Measurements from ENCODE around the gene ATP2B3. TPM values are rescaled to one million over a fixed set of nuclear protein-coding genes. Genes with fewer than 3 reads are reported as not detected.

Gene ATP2B3
- total RNA-seq, 2 donors from 2014 or later: not detected

DNA sequence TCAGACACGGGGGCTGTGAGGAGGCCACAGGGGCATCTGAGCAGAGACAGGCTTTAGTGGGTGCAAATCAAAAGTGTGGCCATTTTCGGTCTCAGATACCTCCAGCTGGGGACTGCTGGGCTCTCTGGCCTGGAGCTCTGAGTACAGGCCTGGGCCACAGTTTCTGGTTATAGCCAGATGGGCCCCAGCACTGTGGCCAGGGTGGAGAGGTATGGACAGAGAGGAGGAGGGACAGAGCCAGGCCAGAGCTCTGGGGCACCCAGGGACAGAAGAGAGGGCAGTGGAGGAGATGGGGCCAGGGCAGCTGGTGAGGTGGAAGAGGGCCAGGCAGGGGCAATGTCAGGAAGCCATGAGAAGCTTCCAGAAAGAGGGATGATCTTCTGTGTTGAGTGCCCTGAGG is 61.4 kb downstream of the ATP2B3 start:
- no peaks in the 10 kb centered on the region for H3K9me3 ChIP-seq (ENCODE audit: control insufficient read depth, low read length, poor library complexity, severe bottlenecking)
- Mint-ChIP-seq H3K27me3 (no peaks in the 10 kb centered on the region), H3K4me3 (no peak overlapping the region), H3K27ac (no peak overlapping the region), H3K4me1 (peaks cover 10% of the 10 kb centered on the region), H3K36me3 (ENCODE audit: low read depth) (no peaks in the 10 kb centered on the region)
- DNase-seq: no peak
- no peak for ATAC-seq

DNA sequence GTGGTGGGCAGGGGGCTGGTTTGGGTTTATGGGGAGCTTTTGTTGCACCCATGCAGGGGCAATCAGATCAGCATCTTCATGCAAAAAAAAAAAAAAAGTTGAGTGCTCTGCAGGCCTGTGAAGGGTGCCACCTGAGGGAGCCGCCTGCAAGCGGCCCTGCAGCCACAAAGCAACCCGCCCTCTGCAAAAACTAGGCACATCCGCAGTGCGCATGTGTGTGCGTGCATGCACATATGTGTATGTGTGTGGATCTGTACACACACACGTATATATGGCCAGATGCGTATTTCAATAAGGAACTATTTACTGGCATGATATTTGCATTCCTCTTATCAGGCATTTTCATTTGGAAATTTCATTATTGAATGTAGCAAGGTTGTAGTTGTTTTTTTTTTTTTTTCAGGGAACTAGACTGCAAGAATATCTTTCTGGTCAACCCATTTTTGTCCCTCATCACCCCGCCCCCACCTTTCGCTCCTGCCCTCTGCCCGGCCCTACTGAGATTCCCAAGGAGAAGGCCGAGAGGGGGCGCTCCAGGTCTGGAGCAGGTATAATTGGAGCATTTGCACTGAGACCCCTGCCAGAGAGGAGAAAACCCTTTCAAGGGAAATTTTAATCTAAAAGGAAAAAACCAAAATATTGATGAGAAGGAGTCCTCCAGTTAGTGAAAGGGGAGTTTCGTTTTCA is 63.4 kb downstream of the ATP2B3 start:
- Mint-ChIP-seq H3K36me3 (ENCODE audit: low read depth) (no peaks in the 10 kb centered on the region), H3K27ac (peak overlapping the region; percentile 75), H3K4me3 (no peak overlapping the region), H3K4me1 (peaks cover 9% of the 10 kb centered on the region), H3K27me3 (no peaks in the 10 kb centered on the region)
- DNase-seq (no peak), ATAC-seq (no peak)
- no peaks in the 10 kb centered on the region for H3K9me3 ChIP-seq (ENCODE audit: control insufficient read depth, low read length, poor library complexity, severe bottlenecking)

DNA sequence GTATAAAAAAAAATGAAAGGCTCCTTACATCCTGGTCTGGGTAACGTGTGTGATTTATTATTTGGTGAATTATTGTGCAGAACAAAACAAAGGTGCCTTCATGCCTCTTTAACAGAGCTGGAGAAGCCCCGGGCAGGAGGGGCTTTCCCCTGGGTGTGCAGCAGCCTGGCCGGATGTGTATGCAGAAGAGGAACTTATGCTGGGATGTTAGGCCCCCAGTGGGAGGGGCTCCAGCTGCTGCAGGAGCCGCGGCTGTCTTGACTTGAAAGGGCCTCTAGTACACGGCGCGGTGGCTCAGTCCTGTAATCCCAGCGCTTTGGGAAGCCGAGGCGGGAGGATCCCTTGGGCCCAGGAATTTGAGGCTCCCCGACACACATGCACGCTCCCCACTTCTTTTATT is 65.5 kb downstream of the ATP2B3 start:
- peaks cover 9% of the 10 kb centered on the region for H3K4me1 Mint-ChIP-seq
- H3K4me3 Mint-ChIP-seq: peak overlapping the region; percentile 47
- H3K27ac Mint-ChIP-seq: peak overlapping the region; percentile 72

DNA sequence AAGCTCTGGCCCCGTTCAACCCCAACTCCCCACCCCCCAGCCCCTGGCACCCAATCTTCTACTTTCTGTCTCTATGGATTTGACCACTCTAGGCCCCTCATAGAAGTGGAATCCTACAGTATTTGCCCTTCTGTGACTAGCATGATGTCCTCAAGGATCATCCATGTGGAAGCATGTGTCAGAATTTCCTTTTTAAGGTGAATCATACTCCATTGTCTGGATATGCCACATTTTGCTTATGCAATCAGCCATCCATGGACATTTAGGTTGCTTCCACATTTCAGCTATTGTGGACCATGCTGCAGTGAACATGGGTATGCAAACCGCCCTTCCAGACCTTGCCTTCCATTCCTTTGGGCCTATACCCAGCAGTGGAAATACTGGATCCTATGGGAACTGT is 66.0 kb downstream of the ATP2B3 start:
- Mint-ChIP-seq H3K4me3 (no peak overlapping the region), H3K36me3 (ENCODE audit: low read depth) (no peaks in the 10 kb centered on the region), H3K27ac (no peak overlapping the region), H3K27me3 (no peaks in the 10 kb centered on the region), H3K4me1 (peaks cover 9% of the 10 kb centered on the region)
- DNase-seq: no peak
- H3K9me3 ChIP-seq (ENCODE audit: control insufficient read depth, low read length, poor library complexity, severe bottlenecking): no peaks in the 10 kb centered on the region
- ATAC-seq: no peak

More for the DNA sequence above, 65.5 kb downstream of the ATP2B3 start:
- H3K9me3 ChIP-seq (ENCODE audit: control insufficient read depth, low read length, poor library complexity, severe bottlenecking): no peaks in the 10 kb centered on the region
- peak; percentile 44 to 56 (median 47) for DNase-seq
- Mint-ChIP-seq H3K27me3 (no peaks in the 10 kb centered on the region), H3K36me3 (ENCODE audit: low read depth) (no peaks in the 10 kb centered on the region)
- ATAC-seq: peak; percentile 100

DNA sequence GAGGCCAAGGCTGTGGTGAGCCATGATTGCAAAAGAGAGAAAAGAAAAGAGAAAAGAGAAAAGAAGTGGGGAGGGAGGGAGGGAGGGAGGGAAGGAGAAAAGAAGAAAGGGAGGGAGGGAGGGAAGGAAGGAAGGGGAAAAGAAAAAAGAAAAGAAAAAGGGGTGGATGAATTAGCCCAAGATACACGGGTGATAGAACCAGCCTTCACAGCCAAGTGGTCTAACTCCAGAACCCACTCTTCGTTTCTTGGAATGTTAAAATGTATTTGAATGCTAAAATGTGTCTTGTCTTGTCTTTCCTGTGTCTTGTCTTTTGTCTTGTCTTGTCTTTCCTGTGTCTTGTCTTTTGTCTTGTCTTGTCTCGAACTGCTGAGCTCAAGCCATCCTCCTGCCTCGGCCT is 68.4 kb downstream of the ATP2B3 start:
- H3K27ac Mint-ChIP-seq: no peak overlapping the region
- ATAC-seq (no peak), DNase-seq (no peak)
- H3K27me3 Mint-ChIP-seq: no peaks in the 10 kb centered on the region
- no peaks in the 10 kb centered on the region for H3K36me3 Mint-ChIP-seq (ENCODE audit: low read depth)
- H3K4me1 Mint-ChIP-seq: peaks cover 6% of the 10 kb centered on the region
- H3K9me3 ChIP-seq (ENCODE audit: control insufficient read depth, low read length, poor library complexity, severe bottlenecking): no peaks in the 10 kb centered on the region
- H3K4me3 Mint-ChIP-seq: no peak overlapping the region

DNA sequence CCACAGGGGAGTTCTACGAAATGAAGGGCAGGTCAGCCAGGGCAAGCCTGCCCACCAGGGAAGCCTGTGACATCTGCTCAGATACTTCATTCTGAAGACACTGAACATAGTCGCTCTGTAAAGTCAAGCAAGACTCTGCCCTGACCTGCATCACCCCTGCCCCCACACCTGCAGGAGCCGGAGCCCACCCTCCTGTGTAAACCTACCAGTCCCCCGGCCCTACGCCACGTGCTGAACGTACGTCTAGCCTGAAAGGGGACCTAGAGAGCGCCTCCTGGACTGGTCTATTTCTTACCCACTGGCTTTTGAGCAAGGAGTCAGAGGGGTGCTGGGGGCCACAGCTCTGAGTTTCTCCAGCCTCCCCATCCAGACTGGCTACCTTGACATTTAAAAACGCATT is 69.9 kb downstream of the ATP2B3 start:
- DNase-seq (no peak), ATAC-seq (no peak)
- Mint-ChIP-seq H3K36me3 (ENCODE audit: low read depth) (no peaks in the 10 kb centered on the region), H3K27ac (no peak overlapping the region), H3K4me1 (peaks cover 6% of the 10 kb centered on the region), H3K4me3 (no peak overlapping the region), H3K27me3 (no peaks in the 10 kb centered on the region)
- no peaks in the 10 kb centered on the region for H3K9me3 ChIP-seq (ENCODE audit: control insufficient read depth, low read length, poor library complexity, severe bottlenecking)

DNA sequence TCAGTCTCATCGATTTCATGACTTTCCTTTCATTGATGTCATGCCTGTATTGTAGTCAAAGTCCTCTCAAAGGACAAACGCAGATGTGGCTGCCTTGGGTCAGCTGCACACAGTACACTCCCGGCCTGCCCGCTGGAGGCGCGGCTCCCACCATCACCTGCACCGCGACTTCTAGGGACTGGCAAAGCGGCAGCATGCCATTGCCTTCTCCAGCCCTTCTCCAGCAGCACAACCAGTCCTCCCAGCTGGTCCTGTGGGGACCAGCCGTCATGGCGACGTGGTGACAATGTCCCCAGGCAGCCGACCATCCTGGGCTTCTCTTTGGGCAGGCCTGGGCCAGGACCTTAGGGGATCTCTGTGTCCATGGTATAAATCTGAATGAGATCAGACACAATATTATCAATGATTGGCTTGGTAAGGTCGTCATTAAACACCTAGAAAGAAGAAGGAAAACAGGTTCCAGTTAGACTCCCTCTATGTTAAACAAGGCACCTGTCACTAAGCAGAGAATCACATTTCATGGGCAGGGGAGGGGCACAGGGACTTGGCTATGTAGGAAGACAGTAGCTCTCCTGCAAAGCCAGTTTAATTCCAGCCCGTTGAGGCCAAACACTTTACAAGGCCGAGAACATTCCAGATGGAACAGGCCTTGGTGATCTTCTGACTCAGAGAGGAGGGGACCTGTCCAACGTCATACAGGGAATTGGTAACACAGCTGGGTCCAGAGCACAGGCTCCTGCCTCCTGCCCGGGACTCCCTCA is 70.8 kb downstream of the ATP2B3 start:
- H3K4me3 Mint-ChIP-seq: no peak overlapping the region
- H3K27ac Mint-ChIP-seq: no peak overlapping the region
- DNase-seq (no peak), ATAC-seq (no peak)
- H3K36me3 Mint-ChIP-seq (ENCODE audit: low read depth): no peaks in the 10 kb centered on the region
- H3K27me3 Mint-ChIP-seq: no peaks in the 10 kb centered on the region
- no peaks in the 10 kb centered on the region for H3K9me3 ChIP-seq (ENCODE audit: control insufficient read depth, low read length, poor library complexity, severe bottlenecking)
- H3K4me1 Mint-ChIP-seq: peaks cover 2% of the 10 kb centered on the region

DNA sequence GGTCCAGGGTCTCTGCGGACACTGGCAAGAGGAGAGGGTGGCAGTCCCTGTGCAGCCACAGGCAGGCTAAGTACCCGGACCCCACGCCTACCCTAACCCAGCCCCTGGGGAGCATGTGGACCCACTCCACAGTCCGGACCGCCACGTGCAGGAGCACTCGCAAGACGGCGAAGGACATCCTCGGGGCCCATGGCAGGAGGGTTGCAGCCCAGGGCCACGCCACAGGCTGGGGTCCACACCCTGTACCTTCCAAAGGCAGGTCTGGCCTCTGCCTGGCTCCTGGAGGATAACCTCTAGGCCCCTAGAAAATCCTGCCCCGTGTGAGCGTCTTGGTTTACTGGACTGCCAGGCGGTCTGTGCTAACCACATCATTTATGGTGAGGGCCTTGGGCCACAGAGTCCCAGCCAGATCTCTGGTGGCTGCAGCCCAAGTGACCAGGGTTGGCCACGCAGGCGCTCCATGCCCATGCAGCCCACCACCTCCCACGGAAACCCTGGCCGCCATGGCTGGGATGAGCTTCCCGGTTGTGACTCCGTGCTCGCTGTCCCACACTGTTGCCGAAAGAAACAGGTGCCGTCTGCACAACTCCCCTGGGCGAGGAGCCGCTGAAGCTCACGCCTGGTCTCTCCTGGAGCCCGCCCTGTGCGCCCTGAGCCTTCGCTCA is 71.5 kb downstream of the ATP2B3 start:
- H3K36me3 Mint-ChIP-seq (ENCODE audit: low read depth): no peaks in the 10 kb centered on the region

DNA sequence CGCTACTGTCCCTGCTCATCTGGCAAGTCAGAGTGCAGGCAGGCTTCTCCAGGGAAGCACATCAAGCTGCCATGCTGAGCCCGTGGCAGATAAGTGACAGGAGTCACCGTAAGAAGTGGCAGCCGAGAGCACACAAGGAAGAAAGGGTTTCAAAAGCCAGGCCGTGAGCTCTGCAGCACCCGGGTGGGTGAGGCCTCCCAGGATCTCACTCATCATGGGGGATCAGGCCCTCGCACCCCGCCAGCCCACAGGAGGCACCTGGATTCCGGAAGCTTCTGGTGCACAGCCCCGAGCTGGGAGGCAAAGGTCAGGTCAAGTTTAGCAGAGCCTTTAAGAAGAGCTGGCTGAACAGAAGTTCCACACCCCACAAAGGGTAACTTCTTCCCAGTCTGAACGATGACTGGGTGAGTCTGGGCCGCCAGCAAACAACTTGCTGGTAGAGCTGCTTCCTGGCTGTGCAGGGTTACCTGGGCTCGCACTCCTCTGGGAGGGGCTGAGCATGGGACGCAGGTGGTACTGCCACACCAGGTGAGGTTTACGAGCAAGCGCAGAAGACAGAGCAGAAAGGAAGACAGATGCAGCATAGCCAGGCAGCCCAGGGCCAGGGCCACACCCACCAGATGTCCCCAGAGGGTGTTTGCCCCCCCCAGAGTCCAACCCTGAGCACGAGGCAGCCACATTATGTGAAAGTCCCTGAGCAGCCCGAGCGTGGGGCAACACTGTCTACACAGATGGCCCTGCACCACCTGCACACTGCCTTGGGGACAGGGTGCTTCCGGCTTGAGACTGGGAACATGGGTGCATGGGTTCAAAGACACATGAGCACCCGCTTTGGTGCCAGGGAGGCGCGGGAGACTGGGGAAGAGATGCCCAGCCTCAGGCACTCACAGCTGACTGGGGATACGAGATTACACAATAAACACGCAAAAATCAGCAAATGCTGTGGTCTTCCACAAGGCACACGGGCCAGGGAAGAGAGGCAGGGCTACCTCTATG is 73.8 kb downstream of the ATP2B3 start:
- H3K36me3 Mint-ChIP-seq (ENCODE audit: low read depth): no peaks in the 10 kb centered on the region
- no peaks in the 10 kb centered on the region for H3K4me1 Mint-ChIP-seq
- H3K27me3 Mint-ChIP-seq: no peaks in the 10 kb centered on the region
- no peak overlapping the region for H3K27ac Mint-ChIP-seq
- no peak for DNase-seq
- peak; percentile 30 for ATAC-seq
- no peak overlapping the region for H3K4me3 Mint-ChIP-seq
- H3K9me3 ChIP-seq (ENCODE audit: control insufficient read depth, low read length, poor library complexity, severe bottlenecking): no peaks in the 10 kb centered on the region

More for the DNA sequence above, 71.5 kb downstream of the ATP2B3 start:
- DNase-seq: no peak
- Mint-ChIP-seq H3K27ac (no peak overlapping the region), H3K27me3 (no peaks in the 10 kb centered on the region), H3K4me1 (no peaks in the 10 kb centered on the region), H3K4me3 (no peak overlapping the region)
- no peak for ATAC-seq
- H3K9me3 ChIP-seq (ENCODE audit: control insufficient read depth, low read length, poor library complexity, severe bottlenecking): no peaks in the 10 kb centered on the region

DNA sequence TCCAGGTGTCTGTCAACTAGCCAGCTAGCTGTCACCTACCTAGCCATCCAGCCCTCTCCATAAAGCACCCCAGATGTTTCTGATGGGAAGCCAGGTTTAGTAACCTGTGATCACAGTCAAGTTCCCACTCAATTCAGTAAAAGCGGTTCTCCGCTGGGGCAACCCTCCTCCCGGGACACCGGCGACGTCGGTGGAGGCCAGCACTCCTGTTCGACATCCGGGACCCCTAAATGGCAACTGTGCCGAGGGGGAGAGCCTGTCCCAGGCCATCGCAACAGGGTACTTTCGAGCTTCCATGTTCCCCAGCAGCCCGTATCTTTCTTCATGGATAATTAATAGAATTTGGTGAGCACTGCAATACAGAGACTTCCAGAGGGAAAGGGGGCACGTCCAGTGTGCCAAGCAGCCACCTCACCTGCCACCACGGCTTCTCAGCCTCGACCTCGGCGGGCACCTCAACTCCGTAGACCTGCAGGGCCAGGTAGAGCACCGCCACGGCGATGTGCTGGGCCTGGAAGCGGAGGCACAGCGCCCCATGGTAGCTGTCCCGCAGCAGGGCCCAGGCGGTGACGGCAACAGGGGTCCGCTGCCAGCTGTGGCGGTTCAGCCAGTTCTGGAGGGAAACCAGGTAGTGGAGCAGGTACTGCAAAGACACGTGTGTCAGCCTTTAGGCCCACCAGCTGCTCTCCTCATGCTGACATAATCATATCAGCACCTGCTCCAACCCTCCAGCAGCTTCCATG is 74.8 kb downstream of the ATP2B3 start:
- DNase-seq (no peak), ATAC-seq (no peak)
- H3K36me3 Mint-ChIP-seq (ENCODE audit: low read depth): no peaks in the 10 kb centered on the region
- no peak overlapping the region for H3K4me3 Mint-ChIP-seq
- peaks cover 8% of the 10 kb centered on the region for H3K4me1 Mint-ChIP-seq
- H3K27ac Mint-ChIP-seq: peak overlapping the region; percentile 74
- no peaks in the 10 kb centered on the region for H3K9me3 ChIP-seq (ENCODE audit: control insufficient read depth, low read length, poor library complexity, severe bottlenecking)
- no peaks in the 10 kb centered on the region for H3K27me3 Mint-ChIP-seq

DNA sequence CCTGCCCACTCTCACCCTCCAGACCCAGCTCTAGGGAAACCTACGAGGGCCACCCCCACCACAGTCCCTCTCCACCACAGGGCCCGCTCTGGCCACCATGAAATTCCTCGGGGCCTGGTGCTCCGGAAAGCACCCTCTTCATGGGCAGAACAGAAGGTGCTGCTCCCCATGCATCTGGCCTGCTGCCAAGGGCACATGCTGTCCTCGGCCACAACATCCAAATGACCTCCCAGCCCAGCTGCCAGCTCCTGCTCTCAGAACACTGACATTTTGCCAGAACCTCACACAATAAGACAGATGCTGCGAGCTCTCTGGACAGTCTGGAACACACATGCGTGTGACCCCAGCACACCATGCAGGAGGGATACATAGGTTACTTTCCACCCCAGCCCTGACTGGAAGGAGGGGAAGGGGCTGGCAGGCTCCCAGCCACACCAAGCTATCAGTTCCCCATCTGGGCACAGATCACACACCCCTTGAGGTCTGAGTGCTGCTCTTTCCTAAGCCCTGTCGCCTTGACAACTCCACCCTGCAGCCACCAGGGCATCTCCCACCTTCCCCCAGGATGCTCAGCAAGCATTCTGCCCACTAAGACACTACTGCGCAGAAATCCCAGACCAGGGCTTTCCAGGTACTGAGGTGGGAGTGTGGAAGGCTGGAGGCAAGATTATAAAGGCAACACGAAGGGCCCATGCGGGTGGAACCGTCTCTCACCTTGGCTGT is 75.7 kb downstream of the ATP2B3 start:
- Mint-ChIP-seq H3K36me3 (ENCODE audit: low read depth) (no peaks in the 10 kb centered on the region), H3K27me3 (no peaks in the 10 kb centered on the region), H3K4me3 (no peak overlapping the region), H3K4me1 (peaks cover 14% of the 10 kb centered on the region), H3K27ac (peak overlapping the region; percentile 74)
- no peaks in the 10 kb centered on the region for H3K9me3 ChIP-seq (ENCODE audit: control insufficient read depth, low read length, poor library complexity, severe bottlenecking)
- ATAC-seq (no peak), DNase-seq (no peak)

Measured in T-helper 17 cell (primary cell).